Measurements from ENCODE around the gene RUNDC3A. TPM values are rescaled to one million over a fixed set of nuclear protein-coding genes. Genes with fewer than 3 reads are reported as not detected.

The RUNDC3A gene
- total RNA-seq, 2 experiments from 2014 or later: 0.22 TPM; not detected in 1

DNA sequence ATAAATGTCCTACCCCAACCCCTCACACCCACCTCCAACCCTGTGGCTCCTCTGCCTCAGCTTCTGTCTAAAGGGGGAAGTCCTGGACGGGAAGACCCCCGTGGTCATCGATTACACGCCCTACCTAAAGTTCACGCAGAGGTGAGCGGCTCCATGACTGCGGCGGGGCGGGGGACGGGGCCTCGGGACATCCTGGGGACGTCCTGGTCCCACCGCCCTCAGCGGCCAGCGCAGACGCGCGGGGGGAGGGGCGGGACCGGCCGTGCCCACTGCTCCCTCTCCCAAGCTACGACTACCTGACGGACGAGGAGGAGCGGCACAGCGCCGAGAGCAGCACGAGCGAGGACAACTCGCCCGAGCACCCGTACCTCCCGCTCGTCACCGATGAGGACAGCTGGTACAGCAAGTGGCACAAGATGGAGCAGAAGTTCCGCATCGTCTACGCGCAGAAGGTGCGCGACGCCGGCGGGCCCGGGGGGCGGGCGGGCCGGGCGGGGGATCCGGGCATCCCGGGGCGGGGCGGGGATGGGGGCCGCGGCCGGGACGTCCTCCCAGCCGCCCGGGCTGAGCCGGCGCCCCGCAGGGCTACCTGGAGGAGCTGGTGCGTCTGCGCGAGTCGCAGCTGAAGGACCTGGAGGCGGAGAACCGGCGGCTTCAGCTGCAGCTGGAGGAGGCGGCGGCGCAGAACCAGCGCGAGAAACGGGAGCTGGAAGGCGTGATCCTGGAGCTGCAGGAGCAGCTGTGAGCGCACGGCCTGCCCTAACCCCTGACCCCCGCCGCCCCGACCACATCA lies 6.7 kb downstream of the RUNDC3A start:
- intact Hi-C loops (cut with micrococcal nuclease): no loop called here
- peak; percentile 75 for ATAC-seq

DNA sequence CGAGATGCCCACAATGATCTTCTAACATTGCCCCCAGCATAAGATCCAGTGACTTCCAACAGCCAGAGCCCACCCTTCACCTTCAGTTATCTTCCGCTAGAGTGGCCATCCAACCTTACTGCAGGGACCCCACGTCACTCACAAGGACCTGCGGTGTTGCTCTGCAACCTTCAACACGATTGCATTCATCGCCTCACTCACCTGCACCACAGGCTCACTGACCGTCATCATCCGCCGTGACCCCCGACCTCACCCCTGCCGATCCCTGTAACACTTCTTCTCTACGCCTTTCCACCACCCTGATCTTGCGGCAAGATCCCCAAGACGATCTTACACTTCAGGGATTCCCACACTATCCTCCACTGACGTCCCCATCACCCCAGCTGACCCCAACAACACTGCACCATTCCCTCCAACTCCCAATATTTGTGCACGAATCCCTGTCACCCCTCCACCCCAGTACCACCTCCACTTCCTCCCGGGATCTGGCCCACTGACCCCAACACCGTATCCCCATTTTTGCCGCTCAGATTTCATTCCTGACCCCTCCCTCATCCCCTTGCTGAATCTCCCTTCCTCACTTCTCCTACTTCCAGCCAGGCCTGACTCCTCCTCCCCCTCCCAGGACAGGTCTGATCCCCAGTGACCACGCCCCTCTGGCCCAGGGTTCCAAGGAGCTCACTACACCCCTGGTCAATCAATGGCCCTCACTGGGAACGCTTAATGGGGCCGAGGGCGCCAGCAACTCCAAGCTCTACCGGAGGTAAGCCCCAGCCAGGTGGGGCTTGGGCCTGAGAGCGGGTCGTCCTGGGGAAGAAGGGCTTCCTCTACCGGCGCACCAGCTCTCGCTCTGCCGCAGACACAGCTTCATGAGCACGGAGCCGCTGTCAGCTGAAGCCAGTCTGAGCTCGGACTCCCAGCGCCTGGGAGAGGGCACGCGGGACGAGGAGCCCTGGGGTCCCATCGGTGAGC lies 7.6 kb downstream of the RUNDC3A start:
- ATAC-seq (peak; percentile 14), DNase-seq (no peak)
- ChIA-PET POLR2A (interaction anchor here (0.7 to 3.3 kb wide), 9 partner anchors 8 to 106 kb away, joined by 3 to 19 read pairs (median 5); partner anchors contain the start of genes RUNDC3A and UBTF), CTCF (interaction anchor here (0.8 to 2.9 kb wide), 11 partner anchors 8 to 112 kb away, joined by 3 to 14 read pairs (median 4); partner anchors contain the start of genes GRN and RUNDC3A)
- Mint-ChIP-seq H3K36me3 (ENCODE audit: low read depth) (peaks cover 10% of the 10 kb centered on the region), H3K9me3 (no peaks in the 10 kb centered on the region), H3K27me3 (peaks cover 30% of the 10 kb centered on the region), H3K4me1 (ENCODE audit: low read depth) (peaks cover 12% of the 10 kb centered on the region), H3K4me3 (peak overlapping the region; percentile 70), H3K27ac (no peak overlapping the region)
- TF ChIP-seq CTCF (IDR thresholded peaks at IDR 0.05): no peak
- intact Hi-C loops (cut with micrococcal nuclease): no loop called here

More for the DNA sequence above, 6.7 kb downstream of the RUNDC3A start:
- Mint-ChIP-seq H3K27ac (no peak overlapping the region), H3K36me3 (ENCODE audit: low read depth) (peaks cover 7% of the 10 kb centered on the region), H3K27me3 (peaks cover 30% of the 10 kb centered on the region), H3K4me3 (peak overlapping the region; percentile 70), H3K4me1 (ENCODE audit: low read depth) (peaks cover 12% of the 10 kb centered on the region), H3K9me3 (no peaks in the 10 kb centered on the region)
- no peak for TF ChIP-seq CTCF (IDR thresholded peaks at IDR 0.05)
- ChIA-PET CTCF (interaction anchor here (0.9 to 2.9 kb wide), 7 partner anchors 16 to 111 kb away, joined by 3 to 14 read pairs (median 4); partner anchors contain the start of gene GRN), POLR2A (interaction anchor here (0.8 to 1.8 kb wide), 3 partner anchors 94 to 129 kb away, joined by 3 to 8 read pairs (median 7); no protein-coding TSS in a partner anchor)
- peak; percentile 70 for DNase-seq

DNA sequence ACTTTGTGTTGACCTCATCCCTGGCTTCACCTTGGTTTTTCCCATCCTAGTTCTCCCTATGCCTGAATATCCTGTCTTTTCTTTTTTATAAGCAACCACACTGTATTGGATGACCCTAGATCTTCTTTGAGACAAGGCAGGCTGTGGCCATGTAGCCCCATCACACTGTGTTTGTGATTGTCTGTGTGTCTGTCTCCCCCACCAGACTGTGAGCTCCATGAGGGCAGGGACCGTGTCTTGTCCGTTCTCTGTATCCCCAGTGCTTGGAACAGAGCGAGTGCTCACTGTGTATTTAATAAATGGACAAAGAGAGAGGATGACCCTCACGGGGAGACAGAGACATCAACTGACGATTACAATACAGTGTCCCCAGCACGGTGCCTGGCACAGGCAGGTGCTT lies 9.1 kb downstream of the RUNDC3A start:
- ATAC-seq: no peak
- H3K4me3 Mint-ChIP-seq: no peak overlapping the region
- no peak for DNase-seq
- TF ChIP-seq CTCF (IDR thresholded peaks at IDR 0.05): no peak
- H3K9me3 Mint-ChIP-seq: no peaks in the 10 kb centered on the region
- CTCF ChIA-PET: interaction anchor here (1.5 to 2.9 kb wide), 3 partner anchors 9 to 108 kb away, joined by 4 to 14 read pairs (median 10); partner anchors contain the start of gene RUNDC3A
- peaks cover 30% of the 10 kb centered on the region for H3K27me3 Mint-ChIP-seq
- POLR2A ChIA-PET: interaction anchor here (0.7 to 3.3 kb wide), 9 partner anchors 11 to 416 kb away, joined by 3 to 19 read pairs (median 5); partner anchors contain the start of gene UBTF
- H3K4me1 Mint-ChIP-seq (ENCODE audit: low read depth): peaks cover 15% of the 10 kb centered on the region
- H3K27ac Mint-ChIP-seq: no peak overlapping the region
- H3K36me3 Mint-ChIP-seq (ENCODE audit: low read depth): peaks cover 18% of the 10 kb centered on the region
- intact Hi-C loops (cut with micrococcal nuclease): no loop called here

DNA sequence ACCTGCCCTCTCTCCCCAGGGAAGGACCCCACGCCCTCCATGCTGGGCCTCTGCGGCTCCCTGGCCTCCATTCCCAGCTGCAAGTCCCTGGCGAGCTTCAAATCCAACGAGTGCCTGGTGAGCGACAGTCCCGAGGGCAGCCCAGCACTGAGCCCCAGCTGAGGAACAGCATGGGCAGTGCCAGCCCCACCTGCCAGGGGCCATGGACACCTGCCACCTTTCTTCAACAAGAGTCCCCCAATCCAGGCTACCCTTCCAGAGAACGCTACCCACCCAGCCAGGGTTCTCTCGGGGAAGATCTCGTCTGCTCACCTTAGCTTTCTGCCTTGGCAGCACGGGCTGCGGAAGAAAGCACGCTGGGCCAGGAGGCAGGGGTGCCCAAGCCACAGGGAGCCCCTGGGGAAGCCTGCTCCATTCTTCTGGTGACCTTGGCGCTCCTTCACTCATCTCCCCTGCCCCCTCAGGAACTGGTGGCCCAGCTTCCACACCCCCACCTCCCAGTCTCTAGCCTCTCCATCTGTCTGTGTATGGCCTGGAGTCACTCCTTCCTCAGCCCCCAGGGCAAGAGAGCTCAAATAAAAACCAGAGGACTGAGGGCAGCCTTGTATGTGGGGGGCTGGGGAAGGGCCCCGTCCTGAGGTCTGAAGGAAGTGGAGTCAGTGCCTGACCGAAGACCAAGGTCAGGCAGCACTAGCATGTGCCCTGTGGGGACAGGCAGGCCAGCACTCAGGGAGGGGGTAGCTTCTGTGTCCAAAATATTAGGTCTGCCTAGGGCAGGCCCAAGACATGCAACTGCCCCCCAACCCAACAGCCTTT lies 9.9 kb downstream of the RUNDC3A start:
- Mint-ChIP-seq H3K36me3 (ENCODE audit: low read depth) (peaks cover 22% of the 10 kb centered on the region), H3K4me1 (ENCODE audit: low read depth) (peaks cover 19% of the 10 kb centered on the region), H3K27ac (no peak overlapping the region), H3K4me3 (no peak overlapping the region), H3K27me3 (peaks cover 30% of the 10 kb centered on the region), H3K9me3 (no peaks in the 10 kb centered on the region)
- TF ChIP-seq CTCF (IDR thresholded peaks at IDR 0.05): no peak
- intact Hi-C loops (cut with micrococcal nuclease): no loop called here
- ChIA-PET CTCF (interaction anchor here (2.2 to 4.1 kb wide), 3 partner anchors 13 to 109 kb away, joined by 10 to 15 read pairs (median 14); no protein-coding TSS in a partner anchor), POLR2A (interaction anchor here (0.7 to 3.3 kb wide), 8 partner anchors 9 to 132 kb away, joined by 3 to 19 read pairs (median 4); partner anchors contain the start of genes TMUB2 and UBTF)
- ATAC-seq (no peak), DNase-seq (no peak)
